H1 (cell line): ENCODE measurements around the gene CFAP92. TPM values are rescaled to one million over a fixed set of nuclear protein-coding genes. Genes with fewer than 3 reads are reported as not detected.

Experiments used
- CTCF ChIA-PET: fragments of 300-600 bp; sonication (Branson Sonifier 250); formaldehyde crosslinking; loops from one replicate; lab custom pipeline; 2021; ENCODE audit not compliant: partially characterized antibody; lab: Charles Lee
- POLR2A ChIA-PET: fragments of 300-600 bp; sonication (Branson Sonifier 250); formaldehyde crosslinking; loops from one replicate; lab custom pipeline; 2021; ENCODE audit warnings: inconsistent platforms; ENCODE audit not compliant: partially characterized antibody; lab: Charles Lee
- DNase-seq, 2 experiments: peaks; one replicate each; pipeline versions ENCODE4 v3.0.0 to v3.0.0-alpha.2; 2010 to 2022; ENCODE audit warnings: low spot score in 2 of 2, low read depth in 1 of 2, mixed read lengths in 1 of 2
- FAIRE-seq: peaks from 2 replicates; lab custom pipeline; 2011; peaks lifted over from hg19 to GRCh38; lab: Jason Lieb, UNC
- H2AFZ ChIP-seq: 2 replicates; pipeline ENCODE4 v1.8.1; 2012; ENCODE audit warnings: low read length, inconsistent platforms
- H2AK5ac ChIP-seq: 2 replicates; pipeline ENCODE4 v1.6.1; 2013; ENCODE audit warnings: low read depth, low read length
- H2BK120ac ChIP-seq: replicated peaks from 2 replicates; pipeline ENCODE3; 2013; ENCODE audit warnings: low read depth, low read length, inconsistent platforms
- H2BK12ac ChIP-seq: 2 replicates; pipeline ENCODE4 v1.6.1; 2013; ENCODE audit warnings: low read depth, low read length
- H2BK15ac ChIP-seq: 2 replicates; pipeline ENCODE4 v1.6.1; 2013; ENCODE audit warnings: low read length
- H2BK20ac ChIP-seq: 2 replicates; pipeline ENCODE4 v1.6.1; 2013; ENCODE audit warnings: low read length
- H2BK5ac ChIP-seq: 2 replicates; pipeline ENCODE4 v1.6.1; 2013; ENCODE audit warnings: low read depth, low read length
- H3K14ac ChIP-seq: 2 replicates; pipeline ENCODE4 v1.6.1; 2013; ENCODE audit warnings: inconsistent platforms; ENCODE audit not compliant: insufficient read length
- H3K18ac ChIP-seq: 2 replicates; pipeline ENCODE4 v1.6.1; 2013; ENCODE audit warnings: low read length; ENCODE audit errors: extremely low read depth
- H3K23ac ChIP-seq: 2 replicates; pipeline ENCODE4 v1.6.1; 2013; ENCODE audit warnings: inconsistent platforms; ENCODE audit not compliant: insufficient read length
- H3K23me2 ChIP-seq: 2 replicates; pipeline ENCODE4 v1.6.1; 2013; ENCODE audit warnings: low read depth, low read length
- H3K27ac ChIP-seq: 2 replicates; pipeline ENCODE4 v1.6.1; 2011; ENCODE audit warnings: low read depth, low read length, inconsistent platforms
- H3K27me3 ChIP-seq, 4 experiments: replicated peaks in 1 of 4; 1 replicate in 1 of 4; 2 replicates in 3 of 4; pipeline versions ENCODE4 v1.6.1 to v1.8.1; 2011 to 2013; ENCODE audit warnings: low read length in 3 of 4, mild to moderate bottlenecking in 3 of 4, inconsistent platforms in 2 of 4, mixed read lengths in 2 of 4, moderate library complexity in 1 of 4; ENCODE audit not compliant: control insufficient read depth in 3 of 4, insufficient read depth in 3 of 4; ENCODE audit errors: extremely low read depth in 1 of 4
- H3K36me3 ChIP-seq, 4 experiments: 2 replicates each; pipeline versions ENCODE4 v1.6.1 to v1.8.1; 2011 to 2013; ENCODE audit warnings: mild to moderate bottlenecking in 4 of 4, low read length in 3 of 4, moderate library complexity in 2 of 4, control low read depth in 1 of 4, inconsistent platforms in 1 of 4; ENCODE audit not compliant: insufficient read depth in 4 of 4, control insufficient read depth in 2 of 4
- H3K4ac ChIP-seq: replicated peaks from 2 replicates; pipeline ENCODE3; 2013; ENCODE audit warnings: low read length, low read depth, mixed read lengths, inconsistent platforms; ENCODE audit not compliant: insufficient read length
- H3K4me1 ChIP-seq, 4 experiments: replicated peaks in 1 of 4; 1 replicate in 1 of 4; 2 replicates in 3 of 4; pipeline versions ENCODE4 v1.6.1 to v1.8.1; 2011 to 2013; ENCODE audit warnings: low read length in 3 of 4, inconsistent platforms in 2 of 4, mixed read lengths in 1 of 4; ENCODE audit not compliant: insufficient read depth in 4 of 4, control insufficient read depth in 3 of 4
- H3K4me2 ChIP-seq, 2 experiments: 2 replicates each; pipeline versions ENCODE4 v1.6.1 to v1.8.1; 2011 to 2013; ENCODE audit warnings: low read depth in 2 of 2, low read length in 2 of 2, control low read depth in 1 of 2, inconsistent platforms in 1 of 2, mild to moderate bottlenecking in 1 of 2; ENCODE audit not compliant: insufficient read depth in 1 of 2
- H3K4me3 ChIP-seq, 4 experiments: fragments of 200-600, 300-600 bp in 1 of 4; sonication (generic), shearing (Covaris generic), sonication (Bioruptor Twin) in 1 of 4; 2 replicates each; pipeline versions ENCODE4 v1.5.1 to v1.8.1; 2011 to 2016; ENCODE audit warnings: low read length in 4 of 4, low read depth in 3 of 4, control low read depth in 2 of 4, inconsistent platforms in 2 of 4, mild to moderate bottlenecking in 2 of 4, mixed read lengths in 1 of 4, moderate library complexity in 1 of 4; ENCODE audit not compliant: insufficient read depth in 2 of 4; ENCODE audit errors: extremely low read depth in 1 of 4
- H3K56ac ChIP-seq: replicated peaks from 2 replicates; pipeline ENCODE3; 2013; ENCODE audit warnings: low read depth, mild to moderate bottlenecking, mixed read lengths, low read length, inconsistent platforms; ENCODE audit not compliant: insufficient read length
- H3K79me1 ChIP-seq: 2 replicates; pipeline ENCODE4 v1.6.1; 2013; ENCODE audit warnings: low read depth, low read length, control low read depth
- H3K79me2 ChIP-seq, 2 experiments: 2 replicates each; pipeline versions ENCODE4 v1.6.1 to v1.8.1; 2012 to 2013; ENCODE audit warnings: low read length in 2 of 2, mild to moderate bottlenecking in 2 of 2, inconsistent platforms in 1 of 2; ENCODE audit not compliant: insufficient read depth in 2 of 2, control insufficient read depth in 1 of 2
- H3K9ac ChIP-seq, 4 experiments: replicated peaks in 1 of 4; 1 replicate in 1 of 4; 2 replicates in 3 of 4; pipeline versions ENCODE4 v1.6.1 to v1.8.1; 2011 to 2013; ENCODE audit warnings: low read depth in 3 of 4, low read length in 3 of 4, control low read depth in 2 of 4, mild to moderate bottlenecking in 2 of 4, moderate library complexity in 2 of 4, inconsistent platforms in 1 of 4; ENCODE audit errors: extremely low read depth in 1 of 4
- H3K9me3 ChIP-seq, 2 experiments: 2 replicates each; pipeline versions ENCODE4 v1.6.1 to v1.8.1; 2012 to 2013; ENCODE audit warnings: mild to moderate bottlenecking in 2 of 2, moderate library complexity in 2 of 2, control low read depth in 1 of 2, inconsistent platforms in 1 of 2, low read depth in 1 of 2, low read length in 1 of 2, mixed read lengths in 1 of 2; ENCODE audit not compliant: insufficient read depth in 2 of 2
- H4K20me1 ChIP-seq, 2 experiments: replicated peaks in 1 of 2; 2 replicates each; pipeline versions ENCODE3 to v1.8.1; 2011 to 2013; ENCODE audit warnings: inconsistent platforms in 2 of 2, low read length in 2 of 2, mild to moderate bottlenecking in 1 of 2; ENCODE audit not compliant: insufficient read depth in 2 of 2, control insufficient read depth in 1 of 2
- H4K5ac ChIP-seq: 2 replicates; pipeline ENCODE4 v1.6.1; 2013; ENCODE audit warnings: low read length, low read depth, mixed read lengths, inconsistent platforms; ENCODE audit not compliant: insufficient read length
- H4K8ac ChIP-seq: 2 replicates; pipeline ENCODE4 v1.8.0; 2013; ENCODE audit warnings: mild to moderate bottlenecking, moderate library complexity, low read length, inconsistent platforms; ENCODE audit not compliant: insufficient read depth; ENCODE audit errors: extremely low read depth
- H4K91ac ChIP-seq: replicated peaks from 2 replicates; pipeline ENCODE3; 2013; ENCODE audit warnings: low read length, mixed read lengths, inconsistent platforms; ENCODE audit not compliant: insufficient read length
- RAD21 ChIP-seq, 2 experiments: IDR thresholded peaks in 1 of 2; conservative IDR thresholded peaks in 1 of 2; 2 replicates each; pipeline ENCODE4 v1.6.1; 2011; ENCODE audit warnings: low read depth in 2 of 2, low read length in 2 of 2, improper control_type of control experiment in 1 of 2, inconsistent platforms in 1 of 2, mild to moderate bottlenecking in 1 of 2, moderate library complexity in 1 of 2
- SIN3A ChIP-seq, 2 experiments: IDR thresholded peaks in 1 of 2; conservative IDR thresholded peaks in 1 of 2; 2 replicates each; pipeline ENCODE4 v1.6.1; 2011 to 2012; ENCODE audit warnings: low read length in 2 of 2, improper control_type of control experiment in 1 of 2, low read depth in 1 of 2, mild to moderate bottlenecking in 1 of 2
- SP4 ChIP-seq: IDR thresholded peaks from 2 replicates; pipeline ENCODE4 v1.6.1; 2012; ENCODE audit warnings: low read length, inconsistent platforms
- WGBS, 2 experiments: shearing (Covaris generic) in 1 of 2; methylation state at CpG; one replicate each; pipeline versions ENCODE4 v1.1.6 to v1.1.7; 2013 to 2015; ENCODE audit warnings: low lambda C conversion rate in 2 of 2, mixed read lengths in 2 of 2, inconsistent platforms in 1 of 2, low coverage in 1 of 2, missing lambda C conversion rate in 1 of 2; ENCODE audit not compliant: insufficient replicate concordance in 2 of 2, insufficient coverage in 1 of 2, insufficient read length in 1 of 2; ENCODE audit errors: extremely low coverage in 1 of 2, missing lambda C conversion rate in 1 of 2; 5-methylcytosine and 5-hydroxymethylcytosine counted together
- polyA plus RNA-seq, 7 experiments: library from polyadenylated mRNA; depleted of rRNA in 3 of 7; stranded (reverse) in 5 of 7; unstranded in 2 of 7; fragments of >200 nt in 5 of 7; fragments of 200-250 nt in 2 of 7; gene quantifications; 1 replicate in 5 of 7; 2 replicates in 1 of 7; 4 replicates in 1 of 7; pipeline versions ENCODE4 v1.2.1 to v1.2.3, GENCODE V29; 2011 to 2013; ENCODE audit warnings: missing spikeins in 2 of 7, mixed read lengths in 2 of 7
- total RNA-seq: library from RNA; stranded (reverse); fragmentation: NEBNext Ultra II Directional; extraction: Animal tissue kit (Norgen Biotek cat#: 25700); gene quantifications from 2 replicates; pipeline ENCODE4 v1.2.1, GENCODE V29; 2021
- TF ChIP-seq, protein P1 (sequence below), 3 experiments: IDR thresholded peaks; 1 replicate in 2 of 3; 2 replicates in 1 of 3; pipeline versions ENCODE4 v1.5.1 to v1.6.1; 2011; ENCODE audit warnings: low read length in 3 of 3, mild to moderate bottlenecking in 3 of 3, inconsistent platforms in 2 of 3, low read depth in 1 of 3, moderate library complexity in 1 of 3; ENCODE audit not compliant: insufficient read depth in 1 of 3; ENCODE audit errors: control extremely low read depth in 1 of 3

The CFAP92 gene
- total and polyA plus RNA-seq, 2 of the 8 experiments (the other 6 are each of a cell fraction or from before 2014, with no cell fraction given), result 0.77 to 2.0 TPM

DNA sequence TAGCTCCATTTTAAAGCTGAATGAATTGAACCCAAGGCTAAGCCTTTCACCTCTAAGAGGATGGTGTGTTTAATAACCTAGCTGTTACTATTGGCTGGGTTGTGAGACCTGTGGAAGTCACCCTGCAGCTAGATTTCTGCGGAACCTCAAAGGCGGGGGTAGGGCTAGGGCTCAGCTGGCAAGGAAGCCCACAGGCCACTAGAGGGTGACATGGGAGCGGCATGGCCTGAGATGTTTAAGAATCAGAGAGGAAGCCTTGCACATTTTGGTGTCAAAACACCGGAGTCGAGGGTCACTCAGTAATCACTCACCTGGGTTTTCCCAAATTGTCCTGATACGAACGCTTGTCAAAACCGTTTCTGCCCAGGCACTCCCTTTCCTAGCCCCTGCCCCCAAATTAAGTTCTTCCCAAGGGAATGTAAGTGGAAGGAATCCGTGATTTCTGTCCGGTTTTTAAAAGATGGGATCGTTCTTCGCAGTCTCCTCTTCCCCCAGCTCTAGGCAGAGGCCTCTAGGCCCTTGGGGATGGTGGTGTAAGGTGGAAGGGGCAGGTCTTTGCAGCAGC is 118.2 kb downstream of the CFAP92 start:
- Histone ChIP-seq H3K56ac (no peak overlapping the region), H2AK5ac (no peak overlapping the region), H2BK20ac (no peak overlapping the region), H4K20me1 (no peaks in the 10 kb centered on the region), H3K79me2 (peaks cover 0 to 23% of the 10 kb centered on the region in 2 experiments; a peak in 2 of 4 replicates)
- POLR2A ChIA-PET, result interaction anchor here (0.9 kb wide), 1 partner anchor 8 kb away, joined by 3 read pairs; no protein-coding TSS in a partner anchor
- TF ChIP-seq SIN3A (conservative IDR thresholded peaks at IDR 0.05 in 1 of 2, IDR thresholded peaks at IDR 0.05 in 1 of 2; ENCODE audit: low read depth in 1 of 2, low read length in 2 of 2), result 0 out of 4 replicates have a peak, but pooled peaks of 1 of the 2 experiments have one; percentile 34
- peak; percentile 65 to 74 for TF ChIP-seq RAD21 (IDR thresholded peaks at IDR 0.05 in 1 of 2, conservative IDR thresholded peaks at IDR 0.05 in 1 of 2; ENCODE audit: low read depth in 2 of 2, low read length in 2 of 2)
- TF ChIP-seq, protein P1, sequence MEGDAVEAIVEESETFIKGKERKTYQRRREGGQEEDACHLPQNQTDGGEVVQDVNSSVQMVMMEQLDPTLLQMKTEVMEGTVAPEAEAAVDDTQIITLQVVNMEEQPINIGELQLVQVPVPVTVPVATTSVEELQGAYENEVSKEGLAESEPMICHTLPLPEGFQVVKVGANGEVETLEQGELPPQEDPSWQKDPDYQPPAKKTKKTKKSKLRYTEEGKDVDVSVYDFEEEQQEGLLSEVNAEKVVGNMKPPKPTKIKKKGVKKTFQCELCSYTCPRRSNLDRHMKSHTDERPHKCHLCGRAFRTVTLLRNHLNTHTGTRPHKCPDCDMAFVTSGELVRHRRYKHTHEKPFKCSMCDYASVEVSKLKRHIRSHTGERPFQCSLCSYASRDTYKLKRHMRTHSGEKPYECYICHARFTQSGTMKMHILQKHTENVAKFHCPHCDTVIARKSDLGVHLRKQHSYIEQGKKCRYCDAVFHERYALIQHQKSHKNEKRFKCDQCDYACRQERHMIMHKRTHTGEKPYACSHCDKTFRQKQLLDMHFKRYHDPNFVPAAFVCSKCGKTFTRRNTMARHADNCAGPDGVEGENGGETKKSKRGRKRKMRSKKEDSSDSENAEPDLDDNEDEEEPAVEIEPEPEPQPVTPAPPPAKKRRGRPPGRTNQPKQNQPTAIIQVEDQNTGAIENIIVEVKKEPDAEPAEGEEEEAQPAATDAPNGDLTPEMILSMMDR (IDR thresholded peaks at IDR 0.05; ENCODE audit: control extremely low read depth in 1 of 3, insufficient read depth in 1 of 3, low read depth in 1 of 3, low read length in 3 of 3), result peak; percentile 71 to 85 (median 83)
- no peak for TF ChIP-seq SP4
- TF ChIP-seq, all 59 proteins: peak for 3
- Histone ChIP-seq H4K91ac (no peak overlapping the region), H3K4me1 (peaks cover 0 to 4% (median 2%) of the 10 kb centered on the region in 4 experiments; a peak in 4 of 7 replicates), H2BK12ac (no peak overlapping the region; the same call in 1 of the 2 replicates), H2AFZ (peak overlapping the region; percentile 69; the same call in 1 of the 2 replicates), H4K8ac (peak overlapping the region; percentile 22; the same call in 1 of the 2 replicates), H3K4ac (no peak overlapping the region), H3K27ac (no peak overlapping the region), H4K5ac (no peak overlapping the region), H2BK120ac (no peak overlapping the region), H3K23ac (no peak overlapping the region), H3K79me1 (peaks cover 2% of the 10 kb centered on the region; the same call in 1 of the 2 replicates), H3K27me3 (no peaks in the 10 kb centered on the region), H3K23me2 (peaks cover 13% of the 10 kb centered on the region), H3K36me3 (no peaks in the 10 kb centered on the region), H3K9me3 (no peaks in the 10 kb centered on the region), H3K4me3 (no peak overlapping the region), H2BK15ac (no peak overlapping the region; the same call in 1 of the 2 replicates), H3K18ac (no peak overlapping the region), H2BK5ac (no peak overlapping the region), H3K9ac (no peak overlapping the region), H3K14ac (no peak overlapping the region), H3K4me2 (no peak overlapping the region)
- DNase-seq, result peak; percentile 17 to 60
- FAIRE-seq, result peak; percentile 71
- WGBS, 2 experiments, result 66% methylated on average over 12 of the region's 12 CpGs; no CpG with 5 or more reads in 1 of the 2 experiments
- CTCF ChIA-PET, result interaction anchor here (0.6 to 5.8 kb wide), 17 partner anchors 8 to 370 kb away, joined by 3 to 42 read pairs (median 4); no protein-coding TSS in a partner anchor
